ENCODE data around the gene EFCAB8.

The EFCAB8 gene

DNA sequence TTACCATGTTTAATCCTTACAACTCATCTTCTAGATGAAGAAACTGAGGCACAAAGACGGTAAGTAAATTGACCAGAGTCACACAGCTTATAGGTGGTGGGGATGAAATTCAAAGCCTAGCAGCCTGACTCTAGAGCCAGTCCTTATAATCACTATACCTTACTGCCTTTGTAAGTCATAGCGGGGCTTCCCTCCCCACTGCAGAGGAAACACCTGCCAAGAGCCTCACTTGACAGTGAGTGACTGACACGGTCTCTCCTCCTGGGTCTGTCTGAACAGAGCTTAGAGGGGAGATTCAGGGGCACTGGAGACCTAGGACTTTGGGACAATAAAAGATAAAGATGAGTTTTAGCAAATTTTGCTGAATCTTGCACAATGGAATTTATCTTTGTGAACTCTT lies 132.7 kb downstream of the EFCAB8 start:
- DNase-seq = no peak

DNA sequence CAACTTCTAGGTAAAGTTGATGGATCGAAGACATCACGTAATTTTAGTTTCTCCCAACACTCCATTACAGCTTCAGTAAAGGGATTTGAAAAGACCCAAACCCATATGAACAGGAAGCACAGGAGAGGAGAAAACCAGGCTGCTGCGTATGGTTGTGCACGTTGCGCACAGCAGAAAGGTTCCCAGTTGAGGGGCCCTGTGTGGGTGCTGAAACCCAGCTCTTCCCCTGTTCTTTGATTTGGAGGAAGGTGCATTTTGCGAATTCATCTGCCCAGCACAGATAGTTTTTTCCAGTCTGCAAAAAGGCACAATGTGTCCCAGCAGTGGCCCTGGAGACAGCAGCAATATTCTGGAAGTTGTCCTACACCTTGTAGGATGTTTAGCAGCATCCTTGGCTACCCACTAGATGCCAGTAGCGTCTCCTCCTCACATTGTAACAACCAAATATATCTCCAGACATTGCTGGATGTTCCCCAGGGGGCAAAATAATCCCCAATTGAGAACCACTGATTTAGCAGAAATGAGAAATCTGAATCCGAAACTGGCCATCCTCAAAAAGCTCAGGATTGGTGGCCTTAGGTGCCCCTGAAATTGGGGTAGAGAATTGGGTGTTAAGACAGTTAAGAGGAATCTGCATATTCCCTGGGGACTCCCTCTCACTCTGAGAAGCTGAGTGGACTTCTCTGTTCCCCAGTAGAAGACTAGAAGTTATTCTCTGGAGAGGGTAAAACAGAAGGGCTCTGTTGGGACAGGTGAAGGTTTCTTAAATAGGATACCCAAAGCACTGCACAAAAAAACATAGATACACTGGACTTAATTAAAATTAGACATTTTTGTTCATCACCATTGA lies 133.3 kb downstream of the EFCAB8 start:
- no peak for DNase-seq

DNA sequence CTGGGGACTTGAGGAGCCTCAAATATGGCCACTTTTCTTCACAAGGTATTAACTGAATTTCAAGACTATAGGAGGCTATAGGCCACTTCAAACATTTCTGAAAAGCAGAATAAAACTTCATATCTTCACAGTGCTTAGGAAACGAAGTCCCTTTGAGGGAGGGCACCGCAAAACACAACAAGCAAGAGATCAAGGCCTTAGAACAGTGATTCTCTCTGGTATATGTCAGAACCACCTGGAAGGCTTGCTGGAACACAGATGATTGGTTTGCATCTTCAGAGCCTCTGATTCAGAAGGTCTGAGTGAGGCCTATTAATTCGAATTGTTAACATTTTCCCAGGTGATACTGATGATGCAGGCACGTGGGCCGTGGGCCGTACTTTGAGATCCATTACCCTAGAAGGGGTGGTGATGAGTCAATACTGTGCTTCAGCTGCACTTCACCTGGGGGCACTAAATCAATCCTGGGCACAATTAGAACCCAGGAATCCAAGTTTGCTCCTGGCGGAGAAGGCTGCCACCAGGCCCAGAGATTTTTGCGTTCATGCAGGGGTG lies 134.8 kb downstream of the EFCAB8 start:
- DNase-seq = no peak

DNA sequence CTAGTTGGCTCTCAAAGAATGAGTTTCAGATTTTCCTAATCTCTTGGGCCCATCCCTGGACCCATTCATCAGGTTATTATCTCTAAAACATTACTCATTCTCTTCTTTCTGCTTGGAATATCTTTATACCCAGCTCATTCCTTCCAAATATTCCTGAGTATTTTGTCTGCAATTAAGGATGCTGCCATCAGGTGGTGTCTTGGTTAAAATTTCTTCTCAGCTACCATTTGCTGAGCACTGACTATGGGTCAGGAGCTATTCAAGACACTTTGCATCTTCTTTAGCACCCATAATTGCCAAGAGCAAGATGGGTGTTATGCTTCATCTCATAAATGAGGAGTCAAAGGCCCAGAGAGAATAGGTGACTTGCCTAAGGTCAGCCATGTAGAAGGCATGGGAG lies 137.1 kb downstream of the EFCAB8 start:
- DNase-seq = no peak

DNA sequence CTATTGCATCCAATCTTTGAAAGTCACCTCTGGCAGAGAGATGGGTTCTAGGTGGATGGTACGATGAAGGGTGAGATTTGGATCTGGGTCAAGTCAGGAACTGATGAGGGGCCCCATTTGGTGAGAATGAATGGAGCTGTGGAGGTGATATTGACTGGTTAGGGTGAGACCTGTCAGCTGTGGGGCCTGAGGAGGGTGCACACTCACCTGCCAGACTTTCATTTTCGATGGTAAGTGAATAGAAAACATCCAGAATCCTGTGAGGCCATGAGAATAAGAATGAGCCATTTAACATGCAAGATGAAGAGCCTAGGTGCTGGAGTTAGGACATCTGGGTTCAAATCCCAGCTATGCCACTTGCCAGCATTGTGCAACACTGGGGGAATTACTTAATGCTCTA lies 138.7 kb downstream of the EFCAB8 start:
- DNase-seq = no peak

DNA sequence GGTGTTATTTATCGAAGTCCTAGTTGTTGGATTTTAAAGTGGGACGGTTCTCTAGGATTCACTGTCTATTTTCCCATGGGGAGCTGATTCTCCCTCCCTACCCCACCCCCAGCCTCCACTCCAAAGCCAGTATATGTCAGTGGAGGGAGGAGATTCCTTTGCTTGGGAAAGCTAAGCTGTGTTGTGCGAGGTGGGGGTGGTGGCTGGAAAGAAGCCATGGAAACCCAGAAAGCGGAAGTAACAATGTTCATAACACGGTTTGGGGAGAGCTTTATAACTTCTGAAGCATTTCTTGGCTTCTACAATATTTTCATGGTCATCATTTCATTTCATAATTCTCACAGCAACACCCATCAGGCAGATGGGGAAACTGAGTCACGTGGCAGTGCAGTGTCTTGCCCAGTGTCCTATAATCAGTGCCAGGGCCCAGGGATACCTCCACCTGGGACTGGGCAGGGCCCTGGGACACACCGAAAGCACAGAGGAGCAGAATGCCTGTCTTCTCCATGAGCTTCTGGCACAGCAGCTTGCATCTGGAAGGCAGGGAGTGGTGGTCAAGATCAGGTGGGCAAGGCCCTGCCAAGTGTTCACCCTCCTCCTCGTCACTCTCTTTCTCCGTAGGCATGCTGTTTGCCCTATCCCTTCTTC lies 141.0 kb downstream of the EFCAB8 start:
- no peak for DNase-seq

DNA sequence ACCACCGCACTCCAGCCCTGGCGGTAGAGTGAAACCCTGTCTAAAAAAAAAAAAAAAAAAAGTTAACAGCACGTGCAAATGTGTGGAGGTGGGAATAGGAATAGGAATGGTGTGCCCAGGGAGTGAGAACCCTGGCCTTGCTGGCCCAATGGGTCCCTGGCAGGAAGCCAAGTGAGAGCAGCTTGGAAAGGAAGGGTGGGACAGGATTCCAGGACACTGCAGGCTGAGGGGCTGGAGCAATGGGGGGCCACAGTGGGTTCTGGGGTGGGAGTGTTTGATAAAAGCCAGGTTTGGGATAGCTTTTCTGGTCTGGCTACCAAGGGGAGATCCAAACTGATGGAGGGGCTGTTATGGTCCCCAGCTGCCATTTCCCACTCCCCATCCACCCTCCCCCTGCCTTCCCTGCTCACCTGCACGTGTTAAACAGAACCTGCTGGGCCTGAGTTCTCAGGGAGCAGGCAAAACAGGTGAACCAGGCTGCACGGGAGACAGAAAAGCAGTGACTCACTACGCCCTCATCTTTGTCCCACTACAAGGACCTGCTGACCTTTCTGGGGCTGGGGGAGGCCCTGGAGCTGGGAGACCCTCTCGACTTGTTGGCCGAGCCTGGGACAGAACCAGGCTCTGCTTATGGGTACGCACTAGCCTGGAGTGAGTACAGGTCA lies 142.2 kb downstream of the EFCAB8 start:
- no peak for DNase-seq

DNA sequence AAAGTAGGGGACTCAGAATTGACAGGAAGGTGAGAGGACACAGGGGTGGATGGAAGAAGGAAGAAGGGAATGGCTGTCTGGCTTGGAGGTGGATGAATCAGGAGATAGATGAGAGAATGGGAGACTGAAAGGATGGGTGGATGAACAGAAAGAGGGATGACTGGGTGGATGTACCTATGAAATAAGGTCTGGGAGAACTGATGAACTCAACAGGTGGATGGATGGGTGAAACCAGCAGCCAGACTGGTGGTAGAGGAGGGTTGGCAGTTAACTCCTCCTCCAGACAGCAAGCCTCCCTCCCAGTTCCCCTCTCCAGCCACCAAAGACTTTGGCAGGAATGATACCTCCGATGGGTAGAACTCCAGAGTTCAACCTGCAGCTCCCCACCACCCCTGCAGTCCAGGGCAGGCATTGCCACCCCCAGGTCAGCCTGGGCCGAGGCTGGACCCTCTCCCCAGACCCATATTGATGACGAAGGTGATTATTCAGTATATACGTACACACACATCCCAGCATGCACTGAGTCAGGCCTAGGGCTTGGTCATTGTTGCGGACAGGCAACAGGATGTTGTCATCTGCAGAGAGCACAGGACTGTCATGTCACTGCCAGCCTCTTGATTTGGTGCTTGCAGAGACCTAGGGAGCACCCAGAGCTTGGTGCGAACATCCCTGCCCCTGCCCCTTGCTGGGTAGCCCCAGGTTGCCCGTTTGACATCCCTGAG lies 143.5 kb downstream of the EFCAB8 start:
- no peak for DNase-seq

DNA sequence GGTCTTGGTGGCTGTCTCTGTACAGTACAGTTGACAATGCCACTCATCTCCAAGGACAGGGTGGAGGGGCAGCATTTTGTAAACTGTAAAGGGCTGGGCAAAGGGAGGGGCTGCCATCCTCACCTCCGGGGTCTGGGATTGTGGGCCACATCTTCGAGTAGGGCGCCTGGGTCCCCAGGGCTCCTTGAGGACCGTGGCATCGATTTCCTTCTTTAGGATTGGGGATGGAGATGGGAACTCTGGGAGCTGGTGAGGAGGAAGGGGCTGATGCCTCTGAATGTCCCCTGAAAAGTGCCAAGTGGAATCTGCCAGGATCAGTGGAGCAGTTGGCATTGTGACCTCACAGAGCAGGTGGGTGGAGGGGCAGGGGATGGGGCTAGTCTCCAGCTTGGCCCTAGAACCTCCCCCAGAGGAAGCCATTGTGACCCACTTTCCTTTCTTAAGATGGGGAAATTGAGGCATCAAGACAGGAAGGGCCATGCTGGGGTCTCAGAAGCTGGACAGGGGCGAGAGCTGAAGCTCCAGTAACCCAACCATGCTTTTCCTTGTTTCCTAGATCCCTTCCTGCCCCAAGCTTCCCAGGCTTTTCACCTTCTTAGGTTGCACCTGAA lies 145.5 kb downstream of the EFCAB8 start, which contains the start of gene SUN5:
SUN5 (minus strand) TSS at position 293 of the 611 bp plus-strand sequence; CDS start at position 200, 93 bp downstream.
- no peak for DNase-seq

DNA sequence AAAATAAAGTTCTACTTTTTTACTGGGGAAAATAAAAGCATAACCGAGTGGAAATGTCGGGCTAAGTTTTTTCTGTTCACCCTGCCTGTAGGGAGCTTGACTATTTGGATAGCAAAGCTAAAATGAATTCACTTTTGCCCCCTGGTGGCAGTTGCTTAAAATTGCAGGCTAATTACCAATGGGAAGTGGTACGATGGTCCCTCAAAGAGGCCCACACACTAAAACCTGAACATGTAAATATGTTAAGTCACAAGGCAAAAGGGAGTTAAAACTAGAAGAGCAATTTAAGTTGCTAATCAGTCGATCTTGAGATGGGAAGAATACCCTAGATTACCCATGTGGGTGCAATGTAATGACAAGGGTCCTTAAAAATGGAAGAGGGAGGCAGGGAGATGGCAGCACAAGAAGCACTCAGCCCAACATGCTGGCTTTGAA lies 146.4 kb downstream of the EFCAB8 start:
- peak; percentile 36 for DNase-seq

DNA sequence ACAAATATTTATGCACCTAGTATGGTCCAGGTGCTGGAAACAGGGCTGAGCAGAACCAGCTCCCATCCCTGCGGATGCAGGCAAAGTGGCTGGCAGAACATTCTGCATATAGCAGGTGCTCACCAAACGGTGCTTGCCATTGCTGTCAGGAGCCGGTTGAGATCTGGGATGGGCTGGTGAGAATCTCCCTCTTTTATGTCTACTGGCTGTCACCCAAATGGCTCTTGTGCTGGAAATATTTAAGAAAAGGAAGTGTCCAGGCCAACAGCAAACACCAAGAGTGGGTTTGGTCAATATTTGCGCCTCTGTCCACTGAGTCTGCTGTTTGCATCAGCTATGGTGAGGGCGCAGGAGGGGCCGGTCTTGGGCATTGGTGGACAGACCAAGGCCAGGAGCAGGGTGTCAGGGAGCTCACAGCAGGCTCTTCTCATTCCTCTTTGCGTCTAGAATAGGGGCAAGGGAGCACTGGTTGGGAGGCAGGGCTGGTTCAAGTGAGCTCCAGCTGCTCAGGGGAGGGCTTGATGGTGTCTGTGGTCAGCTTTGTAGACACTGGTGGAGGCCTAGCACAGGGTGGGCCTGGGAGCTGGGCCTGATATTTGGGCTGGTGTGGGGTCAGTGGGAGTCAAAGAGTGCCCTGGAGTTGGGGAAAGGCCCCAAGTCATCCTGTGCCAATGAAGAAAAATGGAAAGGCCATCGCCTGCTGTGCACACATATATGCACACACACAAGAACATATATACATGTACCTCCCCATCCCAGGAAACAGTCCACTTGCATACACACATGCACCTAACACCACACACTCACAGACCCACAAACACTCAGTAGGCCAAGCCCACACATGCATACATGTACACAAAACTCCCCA lies 147.4 kb downstream of the EFCAB8 start:
- no peak for DNase-seq

DNA sequence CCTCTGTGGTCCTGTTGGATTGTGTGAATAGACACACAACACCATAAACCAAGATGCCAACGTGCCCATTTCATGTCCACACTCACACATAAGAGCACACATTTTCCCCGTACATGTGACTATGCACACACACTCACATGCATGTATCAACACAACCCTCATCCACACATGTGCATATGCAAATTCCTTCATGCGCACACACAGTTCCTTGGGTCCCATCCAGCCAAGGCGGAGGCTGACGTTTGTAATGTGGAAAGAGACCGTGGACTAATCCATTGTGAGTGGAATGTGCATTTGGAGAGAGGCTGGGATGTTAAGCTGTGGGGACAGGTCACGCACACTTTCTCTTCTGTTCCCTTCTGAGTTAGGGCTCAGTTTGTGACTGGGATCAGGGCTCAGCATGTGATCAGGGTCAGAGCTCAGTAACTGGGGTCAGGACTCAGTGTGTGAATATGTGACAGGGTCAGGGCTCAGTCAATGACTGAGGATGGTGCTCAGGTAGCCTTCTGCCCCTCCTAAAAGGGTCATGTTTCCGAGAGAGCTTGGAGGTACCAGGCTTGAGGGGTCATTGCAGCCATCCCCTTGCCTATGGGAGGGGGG lies 148.2 kb downstream of the EFCAB8 start:
- no peak for DNase-seq

DNA sequence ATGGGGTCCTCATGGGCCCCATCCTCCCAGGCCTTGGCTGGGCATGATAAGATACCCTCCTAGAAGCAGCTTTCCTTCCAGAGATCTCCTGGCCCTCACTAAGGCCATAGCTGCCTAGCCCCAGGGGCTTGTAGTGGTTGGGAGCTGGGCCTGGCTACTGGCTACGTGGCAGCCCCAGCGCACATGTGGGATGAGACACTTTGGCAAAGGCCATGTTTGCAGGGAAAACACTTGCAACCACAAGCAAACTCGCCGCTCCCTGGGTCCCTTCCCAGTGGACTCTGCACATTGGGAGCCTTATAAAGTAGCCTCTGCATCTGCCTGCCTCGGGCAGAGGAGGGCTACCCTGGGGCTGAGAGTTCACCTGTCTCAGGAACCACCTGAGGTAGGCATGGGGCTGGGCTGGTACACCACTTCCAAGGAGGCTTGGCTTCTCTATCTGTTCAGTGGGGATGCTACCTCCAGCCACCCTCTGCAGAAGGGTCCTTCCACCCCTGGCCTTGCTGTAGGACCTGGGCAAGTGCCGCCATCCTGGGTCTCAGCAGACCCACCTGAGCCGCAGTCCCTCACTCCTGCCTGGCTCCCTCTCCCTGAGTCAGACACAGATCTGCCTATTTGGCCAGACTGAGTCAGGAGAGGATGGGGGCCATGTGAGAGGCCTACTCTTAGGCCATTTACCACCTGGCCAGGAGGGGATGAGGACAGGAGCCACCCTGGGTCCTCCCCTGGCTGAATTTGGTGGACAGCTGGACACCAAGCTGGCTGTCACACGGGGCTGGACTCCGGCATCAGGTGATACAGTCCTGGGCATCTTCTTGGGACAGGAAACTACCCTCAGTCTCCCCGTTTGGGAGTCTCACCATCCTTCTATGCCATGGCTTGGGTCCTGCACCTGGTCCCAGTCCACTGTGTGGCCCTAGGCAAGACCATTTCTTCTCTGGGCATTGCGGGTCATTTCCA lies 148.9 kb downstream of the EFCAB8 start, which contains the start of gene BPIFB2:
BPIFB2 (plus strand) TSS at position 329 of the 960 bp plus-strand sequence. CDS start 871 bp downstream, outside the sequence.
- DNase-seq = no peak

DNA sequence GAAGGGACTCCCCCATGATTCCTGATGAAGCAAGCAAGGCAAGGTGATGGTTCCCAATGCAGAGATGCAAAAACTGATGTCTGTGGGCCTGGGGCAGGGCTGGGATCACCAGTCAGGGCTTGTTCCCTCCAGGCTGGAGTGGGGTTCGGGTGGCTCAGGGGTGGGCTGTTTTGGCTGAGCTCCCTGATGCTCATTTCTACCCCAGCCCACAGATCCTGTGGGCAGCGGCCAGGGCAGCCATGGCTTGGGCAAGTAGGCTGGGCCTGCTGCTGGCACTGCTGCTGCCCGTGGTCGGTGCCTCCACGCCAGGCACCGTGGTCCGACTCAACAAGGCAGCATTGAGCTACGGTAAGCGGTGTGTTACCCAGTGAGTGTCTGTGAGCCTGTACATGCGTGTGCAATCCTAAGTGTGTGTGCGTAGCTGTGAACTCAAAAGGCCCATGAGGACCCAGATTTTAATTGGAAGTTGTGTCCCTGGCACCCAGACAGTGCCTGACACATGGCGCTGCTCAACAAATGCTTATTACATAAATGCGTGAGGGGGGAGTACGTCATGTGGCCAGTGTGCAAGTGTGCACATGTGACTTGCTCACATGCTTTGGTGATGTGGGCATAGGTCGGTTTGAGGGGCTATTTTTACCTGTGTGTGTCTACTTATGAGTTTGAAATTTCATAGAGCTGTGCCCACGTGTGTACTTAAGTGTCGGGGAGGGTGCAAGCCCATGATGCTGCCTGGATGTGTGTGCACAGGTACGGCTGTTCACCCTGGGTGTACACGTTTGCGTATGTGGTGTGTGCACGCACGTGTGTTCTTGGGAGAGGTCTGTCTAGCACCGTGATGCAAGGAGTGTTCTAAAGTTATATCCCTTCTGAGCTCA lies 149.9 kb downstream of the EFCAB8 start:
- no peak for DNase-seq

DNA sequence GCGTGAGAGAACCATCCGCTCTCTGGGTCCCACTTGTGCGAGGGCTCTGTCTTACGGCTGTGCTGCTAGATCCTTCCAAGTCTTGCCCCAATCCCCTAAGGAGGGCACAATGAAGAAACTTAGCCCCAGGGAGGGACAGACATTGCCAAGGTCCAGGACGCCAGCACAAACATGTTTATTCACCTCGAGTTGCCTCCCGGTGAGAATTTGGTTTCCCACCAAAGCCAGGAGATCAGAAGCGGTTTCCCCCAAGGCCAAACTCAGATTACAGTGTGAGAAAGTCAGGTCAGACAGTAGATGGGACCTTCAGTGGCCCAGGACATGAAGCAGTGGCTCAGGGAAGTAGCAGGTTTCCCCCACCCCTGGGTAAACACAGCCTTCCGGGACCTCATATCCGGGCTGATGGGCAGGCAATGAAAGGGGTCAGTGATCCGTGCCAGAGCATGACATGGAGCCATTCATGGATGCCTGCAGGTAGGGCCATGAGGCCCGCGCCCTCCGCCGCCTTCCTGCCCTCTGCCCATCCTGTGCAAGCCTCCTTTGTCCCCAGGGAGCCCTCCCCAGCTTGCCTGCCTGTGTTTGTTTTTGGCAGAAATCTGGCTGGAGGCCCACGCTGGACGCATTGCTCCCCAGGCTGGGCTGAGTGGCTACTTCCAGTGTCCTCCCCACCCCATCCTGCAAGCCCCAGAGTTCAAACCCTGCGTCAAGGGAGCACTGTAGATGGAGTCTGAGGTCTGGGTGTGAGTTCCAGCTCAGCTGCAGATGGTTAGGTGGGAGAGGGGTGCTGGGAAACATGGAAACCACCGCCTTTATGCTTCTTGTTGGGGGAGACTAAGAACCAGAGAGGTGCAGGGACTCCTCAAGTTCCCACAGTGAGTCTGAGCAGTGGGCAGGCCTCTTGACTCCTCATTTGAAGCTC lies 150.8 kb downstream of the EFCAB8 start:
- DNase-seq = no peak

DNA sequence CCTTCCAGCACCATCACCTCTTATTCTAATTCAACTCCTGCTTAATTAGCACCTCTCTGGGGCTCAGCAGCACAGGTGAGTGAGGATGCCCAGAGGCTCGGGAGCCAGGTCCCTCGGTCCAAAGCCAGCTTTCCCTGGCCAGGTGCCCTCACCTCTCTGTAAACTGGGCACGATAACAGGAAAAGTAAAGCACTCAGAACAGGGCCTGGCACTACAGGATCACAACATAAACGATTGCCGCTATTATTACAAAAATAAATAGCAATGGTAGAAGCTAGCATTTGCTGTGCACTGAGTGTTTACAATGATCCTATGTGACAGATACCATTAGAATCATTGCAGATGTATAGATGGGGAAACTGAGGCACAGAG lies 151.4 kb downstream of the EFCAB8 start:
- no peak for DNase-seq

Measured in stimulated activated CD4-positive, alpha-beta T cell treated with anti-CD3 and anti-CD28 coated beads, Interleukin-4, amount 100 ng/mL, for 24 hours (primary cell).